ENCODE data around the gene ALKBH1.

- TF ChIP-seq, protein P1, sequence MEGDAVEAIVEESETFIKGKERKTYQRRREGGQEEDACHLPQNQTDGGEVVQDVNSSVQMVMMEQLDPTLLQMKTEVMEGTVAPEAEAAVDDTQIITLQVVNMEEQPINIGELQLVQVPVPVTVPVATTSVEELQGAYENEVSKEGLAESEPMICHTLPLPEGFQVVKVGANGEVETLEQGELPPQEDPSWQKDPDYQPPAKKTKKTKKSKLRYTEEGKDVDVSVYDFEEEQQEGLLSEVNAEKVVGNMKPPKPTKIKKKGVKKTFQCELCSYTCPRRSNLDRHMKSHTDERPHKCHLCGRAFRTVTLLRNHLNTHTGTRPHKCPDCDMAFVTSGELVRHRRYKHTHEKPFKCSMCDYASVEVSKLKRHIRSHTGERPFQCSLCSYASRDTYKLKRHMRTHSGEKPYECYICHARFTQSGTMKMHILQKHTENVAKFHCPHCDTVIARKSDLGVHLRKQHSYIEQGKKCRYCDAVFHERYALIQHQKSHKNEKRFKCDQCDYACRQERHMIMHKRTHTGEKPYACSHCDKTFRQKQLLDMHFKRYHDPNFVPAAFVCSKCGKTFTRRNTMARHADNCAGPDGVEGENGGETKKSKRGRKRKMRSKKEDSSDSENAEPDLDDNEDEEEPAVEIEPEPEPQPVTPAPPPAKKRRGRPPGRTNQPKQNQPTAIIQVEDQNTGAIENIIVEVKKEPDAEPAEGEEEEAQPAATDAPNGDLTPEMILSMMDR (IDR thresholded peaks at IDR 0.05; ENCODE audit: borderline replicate concordance, extremely low read depth, low read length, poor library complexity, severe bottlenecking): no peak
- no peak for TF ChIP-seq EZH2 (IDR thresholded peaks at IDR 0.05; ENCODE audit: borderline replicate concordance, low read depth, low read length, severe bottlenecking)
Observed at GRCh38 chr14:77717608-77718305, 9.9 kb upstream of the ALKBH1 start.

All from DND-41 (cell line).